GM13976 (cell line): ENCODE measurements around the gene ADAMTS2.
A peak's percentile ranks its signal among the peaks of the same experiment; 100 is the strongest.

Experiments
- DNase-seq: peaks from one replicate; pipeline ENCODE4 v3.0.0; 2012; ENCODE audit warnings: low spot score
- in situ Hi-C: fragments of 300-500 bp; cut with MboI; formaldehyde crosslinking; loops from one replicate; pipeline ENCODE4 v1.12.0; 2022; ENCODE audit warnings: low sequenced_read_pairs, mixed read lengths, inconsistent platforms; ENCODE audit not compliant: unreplicated experiment
- TF ChIP-seq, protein P1 (sequence below): IDR thresholded peaks from 2 replicates; pipeline ENCODE4 v1.5.1; 2012; ENCODE audit warnings: borderline replicate concordance, mild to moderate bottlenecking; ENCODE audit not compliant: insufficient read depth; ENCODE audit errors: extremely low read depth, missing control alignments, control extremely low read depth

The ADAMTS2 gene

GRCh38 chr5:179061025-179061424 is 284.2 kb downstream of the ADAMTS2 start:
- peak; percentile 6 for DNase-seq
- TF ChIP-seq, protein P1, sequence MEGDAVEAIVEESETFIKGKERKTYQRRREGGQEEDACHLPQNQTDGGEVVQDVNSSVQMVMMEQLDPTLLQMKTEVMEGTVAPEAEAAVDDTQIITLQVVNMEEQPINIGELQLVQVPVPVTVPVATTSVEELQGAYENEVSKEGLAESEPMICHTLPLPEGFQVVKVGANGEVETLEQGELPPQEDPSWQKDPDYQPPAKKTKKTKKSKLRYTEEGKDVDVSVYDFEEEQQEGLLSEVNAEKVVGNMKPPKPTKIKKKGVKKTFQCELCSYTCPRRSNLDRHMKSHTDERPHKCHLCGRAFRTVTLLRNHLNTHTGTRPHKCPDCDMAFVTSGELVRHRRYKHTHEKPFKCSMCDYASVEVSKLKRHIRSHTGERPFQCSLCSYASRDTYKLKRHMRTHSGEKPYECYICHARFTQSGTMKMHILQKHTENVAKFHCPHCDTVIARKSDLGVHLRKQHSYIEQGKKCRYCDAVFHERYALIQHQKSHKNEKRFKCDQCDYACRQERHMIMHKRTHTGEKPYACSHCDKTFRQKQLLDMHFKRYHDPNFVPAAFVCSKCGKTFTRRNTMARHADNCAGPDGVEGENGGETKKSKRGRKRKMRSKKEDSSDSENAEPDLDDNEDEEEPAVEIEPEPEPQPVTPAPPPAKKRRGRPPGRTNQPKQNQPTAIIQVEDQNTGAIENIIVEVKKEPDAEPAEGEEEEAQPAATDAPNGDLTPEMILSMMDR: no peak
- in situ Hi-C loops: no loop called here
